Panc1 (cell line): Measurements from ENCODE around the gene PTPN18. TPM values are rescaled to one million over a fixed set of nuclear protein-coding genes. Genes with fewer than 3 reads are reported as not detected.

Source experiments
- ATAC-seq: fragments of 200-7000 bp; cut with Tn5 transposase; 2 replicates; pipeline ENCODE4 v1.9.1; 2020; ENCODE audit warnings: mild to moderate bottlenecking, moderate library complexity
- BruUV-seq: library from RNA; stranded (reverse); fragments of 400-500 nt; replicated peaks from 2 replicates; lab custom pipeline; 2021; lab: Mats Ljungman, UMichigan
- CTCF ChIA-PET: fragments of 300-600 bp; sonication (Branson Sonifier 250); formaldehyde crosslinking; loops from one replicate; lab custom pipeline; 2022; ENCODE audit warnings: antibody characterized with exemption; lab: Charles Lee
- POLR2A ChIA-PET: fragments of 300-600 bp; sonication (Branson Sonifier 250); formaldehyde crosslinking; loops from one replicate; lab custom pipeline; 2022; ENCODE audit warnings: antibody characterized with exemption; lab: Charles Lee
- DNase-seq: peaks from one replicate; pipeline ENCODE4 v3.0.0-alpha.2; 2010; ENCODE audit warnings: low read depth, low spot score
- H3K27ac ChIP-seq: 2 replicates; pipeline ENCODE4 v1.5.1; 2011; ENCODE audit warnings: mild to moderate bottlenecking, low read length, inconsistent platforms
- H3K27me3 ChIP-seq: fragments of 200-500 bp; sonication (Bioruptor generic); 2 replicates; pipeline ENCODE4 v1.6.0; 2014; ENCODE audit warnings: low read length, inconsistent platforms; ENCODE audit not compliant: control insufficient read depth, insufficient read depth
- H3K36me3 ChIP-seq: fragments of 200-500 bp; sonication (Bioruptor generic); 2 replicates; pipeline ENCODE4 v1.5.1; 2014; ENCODE audit warnings: inconsistent platforms, mild to moderate bottlenecking, low read length, moderate library complexity; ENCODE audit not compliant: control insufficient read depth, insufficient read depth
- H3K4me1 ChIP-seq: 2 replicates; pipeline ENCODE4 v1.5.1; 2011; ENCODE audit warnings: inconsistent platforms, mild to moderate bottlenecking, low read length, moderate library complexity; ENCODE audit not compliant: control insufficient read depth, insufficient read depth
- H3K4me3 ChIP-seq, 2 experiments: 2 replicates each; pipeline ENCODE4 v1.5.1; 2011 to 2012; ENCODE audit warnings: low read depth in 2 of 2, low read length in 2 of 2, mild to moderate bottlenecking in 2 of 2, inconsistent platforms in 1 of 2, moderate library complexity in 1 of 2
- H3K9me3 ChIP-seq: fragments of 200-500 bp; sonication (Bioruptor generic); 2 replicates; pipeline ENCODE4 v1.5.1; 2014; ENCODE audit warnings: low read depth, mild to moderate bottlenecking, inconsistent platforms, low read length, moderate library complexity; ENCODE audit not compliant: control insufficient read depth, insufficient read depth
- POLR2AphosphoS5 ChIP-seq: IDR thresholded peaks from 2 replicates; pipeline ENCODE4 v1.6.1; 2012; ENCODE audit warnings: mild to moderate bottlenecking, low read depth, low read length, moderate library complexity
- SIN3A ChIP-seq: IDR thresholded peaks from 2 replicates; pipeline ENCODE4 v1.6.1; 2012; ENCODE audit warnings: low read depth, mild to moderate bottlenecking, low read length, moderate library complexity, borderline replicate concordance; ENCODE audit not compliant: insufficient read depth
- TCF7L2 ChIP-seq: IDR thresholded peaks from 2 replicates; pipeline ENCODE4 v1.6.1; 2011; ENCODE audit warnings: mild to moderate bottlenecking, low read depth, low read length, inconsistent platforms
- in situ Hi-C: cut with HindIII; loops from 2 replicates; pipeline ENCODE4 v1.10.0; 2016; ENCODE audit warnings: low sequenced_read_pairs, low pct_unique_long_range_greater_than_20kb
- intact Hi-C: fragments of 100-400 bp; cut with micrococcal nuclease; formaldehyde crosslinking; loops from one replicate; pipeline ENCODE4 v1.10.0; 2022; ENCODE audit not compliant: unreplicated experiment
- total RNA-seq: library from RNA; stranded (reverse); gene quantifications from one replicate; pipeline ENCODE4 v1.2.1, GENCODE V29; 2021; ENCODE audit not compliant: unreplicated experiment
- TF ChIP-seq, protein P1 (sequence below): fragments of 450-650 bp; IDR thresholded peaks from 2 replicates; pipeline ENCODE4 v1.5.1; 2017; ENCODE audit warnings: mild to moderate bottlenecking
- TF ChIP-seq, protein P2 (sequence below), 2 experiments: IDR thresholded peaks; 2 replicates each; pipeline ENCODE4 v1.6.1; 2011 to 2012; ENCODE audit warnings: low read depth in 2 of 2, control low read depth in 1 of 2, low read length in 1 of 2, mild to moderate bottlenecking in 1 of 2, moderate library complexity in 1 of 2; ENCODE audit not compliant: insufficient read depth in 1 of 2

The PTPN18 gene
- total RNA-seq, 1 experiment from 2014 or later = 35.3 TPM

DNA sequence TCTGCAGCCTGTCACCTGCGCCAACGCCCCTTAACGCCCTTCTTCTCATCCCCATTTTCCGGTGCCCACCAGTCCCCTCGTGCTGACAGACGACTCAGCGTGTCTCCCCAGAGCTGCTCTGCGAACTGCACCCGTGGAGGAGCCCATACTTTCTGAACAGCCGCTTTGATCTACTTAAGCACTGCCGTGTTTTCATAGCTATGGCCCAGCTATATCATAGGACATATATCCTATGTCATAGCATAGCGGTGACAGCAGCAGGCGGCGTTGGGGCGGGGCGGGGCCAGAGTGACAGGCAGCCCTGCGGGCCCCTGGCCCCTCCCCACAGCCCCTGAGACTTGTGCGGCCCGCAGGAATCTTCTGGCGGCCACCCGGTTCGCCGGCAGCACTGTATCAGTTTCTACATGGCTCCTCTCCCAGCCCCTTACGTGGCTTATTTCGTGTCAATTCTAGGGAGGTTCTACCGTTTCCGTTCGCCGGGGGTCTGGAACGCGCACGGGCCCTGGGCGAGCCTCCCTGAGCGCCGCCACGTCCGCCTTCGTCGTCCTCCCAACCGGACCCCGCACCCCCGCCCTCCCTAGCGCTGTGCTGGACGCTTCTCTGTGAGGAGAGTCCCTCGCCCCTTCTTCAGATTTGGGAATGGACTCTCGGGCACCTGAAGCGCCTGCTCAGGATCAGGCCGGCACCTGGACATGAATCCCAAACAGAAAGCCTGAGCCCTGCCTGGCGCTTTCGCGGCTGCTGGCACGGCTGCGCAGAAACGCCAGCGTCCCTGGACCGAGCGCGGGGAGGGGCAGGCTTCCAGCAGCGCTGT lies 35.4 kb downstream of the PTPN18 start:
- POLR2A ChIA-PET = no interaction called here
- BruUV-seq = no TSS peak
- DNase-seq = no peak
- peak overlapping the region; percentile 58 to 66 for H3K4me3 ChIP-seq
- intact Hi-C loops = no loop called here
- no peaks in the 10 kb centered on the region for H3K27me3 ChIP-seq
- no peaks in the 10 kb centered on the region for H3K36me3 ChIP-seq
- H3K27ac ChIP-seq = peak overlapping the region; percentile 77
- CTCF ChIA-PET = no interaction called here
- ATAC-seq = peak; percentile 95
- in situ Hi-C loops = no loop called here
- peaks cover 11% of the 10 kb centered on the region for H3K4me1 ChIP-seq
- TF ChIP-seq, protein P1, sequence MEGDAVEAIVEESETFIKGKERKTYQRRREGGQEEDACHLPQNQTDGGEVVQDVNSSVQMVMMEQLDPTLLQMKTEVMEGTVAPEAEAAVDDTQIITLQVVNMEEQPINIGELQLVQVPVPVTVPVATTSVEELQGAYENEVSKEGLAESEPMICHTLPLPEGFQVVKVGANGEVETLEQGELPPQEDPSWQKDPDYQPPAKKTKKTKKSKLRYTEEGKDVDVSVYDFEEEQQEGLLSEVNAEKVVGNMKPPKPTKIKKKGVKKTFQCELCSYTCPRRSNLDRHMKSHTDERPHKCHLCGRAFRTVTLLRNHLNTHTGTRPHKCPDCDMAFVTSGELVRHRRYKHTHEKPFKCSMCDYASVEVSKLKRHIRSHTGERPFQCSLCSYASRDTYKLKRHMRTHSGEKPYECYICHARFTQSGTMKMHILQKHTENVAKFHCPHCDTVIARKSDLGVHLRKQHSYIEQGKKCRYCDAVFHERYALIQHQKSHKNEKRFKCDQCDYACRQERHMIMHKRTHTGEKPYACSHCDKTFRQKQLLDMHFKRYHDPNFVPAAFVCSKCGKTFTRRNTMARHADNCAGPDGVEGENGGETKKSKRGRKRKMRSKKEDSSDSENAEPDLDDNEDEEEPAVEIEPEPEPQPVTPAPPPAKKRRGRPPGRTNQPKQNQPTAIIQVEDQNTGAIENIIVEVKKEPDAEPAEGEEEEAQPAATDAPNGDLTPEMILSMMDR = no peak
- TF ChIP-seq TCF7L2 = peak; percentile 59; the same call in 1 of the 2 replicates
- TF ChIP-seq SIN3A = no peak
- TF ChIP-seq, protein P2, sequence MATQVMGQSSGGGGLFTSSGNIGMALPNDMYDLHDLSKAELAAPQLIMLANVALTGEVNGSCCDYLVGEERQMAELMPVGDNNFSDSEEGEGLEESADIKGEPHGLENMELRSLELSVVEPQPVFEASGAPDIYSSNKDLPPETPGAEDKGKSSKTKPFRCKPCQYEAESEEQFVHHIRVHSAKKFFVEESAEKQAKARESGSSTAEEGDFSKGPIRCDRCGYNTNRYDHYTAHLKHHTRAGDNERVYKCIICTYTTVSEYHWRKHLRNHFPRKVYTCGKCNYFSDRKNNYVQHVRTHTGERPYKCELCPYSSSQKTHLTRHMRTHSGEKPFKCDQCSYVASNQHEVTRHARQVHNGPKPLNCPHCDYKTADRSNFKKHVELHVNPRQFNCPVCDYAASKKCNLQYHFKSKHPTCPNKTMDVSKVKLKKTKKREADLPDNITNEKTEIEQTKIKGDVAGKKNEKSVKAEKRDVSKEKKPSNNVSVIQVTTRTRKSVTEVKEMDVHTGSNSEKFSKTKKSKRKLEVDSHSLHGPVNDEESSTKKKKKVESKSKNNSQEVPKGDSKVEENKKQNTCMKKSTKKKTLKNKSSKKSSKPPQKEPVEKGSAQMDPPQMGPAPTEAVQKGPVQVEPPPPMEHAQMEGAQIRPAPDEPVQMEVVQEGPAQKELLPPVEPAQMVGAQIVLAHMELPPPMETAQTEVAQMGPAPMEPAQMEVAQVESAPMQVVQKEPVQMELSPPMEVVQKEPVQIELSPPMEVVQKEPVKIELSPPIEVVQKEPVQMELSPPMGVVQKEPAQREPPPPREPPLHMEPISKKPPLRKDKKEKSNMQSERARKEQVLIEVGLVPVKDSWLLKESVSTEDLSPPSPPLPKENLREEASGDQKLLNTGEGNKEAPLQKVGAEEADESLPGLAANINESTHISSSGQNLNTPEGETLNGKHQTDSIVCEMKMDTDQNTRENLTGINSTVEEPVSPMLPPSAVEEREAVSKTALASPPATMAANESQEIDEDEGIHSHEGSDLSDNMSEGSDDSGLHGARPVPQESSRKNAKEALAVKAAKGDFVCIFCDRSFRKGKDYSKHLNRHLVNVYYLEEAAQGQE (IDR thresholded peaks at IDR 0.05; ENCODE audit: insufficient read depth in 1 of 2, low read depth in 2 of 2, low read length in 1 of 2) = peak in 1 of 2 experiments; percentile 70; a peak in 1 of 4 replicates
- peak; percentile 16; the same call in 1 of the 2 replicates for TF ChIP-seq POLR2AphosphoS5
- no peaks in the 10 kb centered on the region for H3K9me3 ChIP-seq

DNA sequence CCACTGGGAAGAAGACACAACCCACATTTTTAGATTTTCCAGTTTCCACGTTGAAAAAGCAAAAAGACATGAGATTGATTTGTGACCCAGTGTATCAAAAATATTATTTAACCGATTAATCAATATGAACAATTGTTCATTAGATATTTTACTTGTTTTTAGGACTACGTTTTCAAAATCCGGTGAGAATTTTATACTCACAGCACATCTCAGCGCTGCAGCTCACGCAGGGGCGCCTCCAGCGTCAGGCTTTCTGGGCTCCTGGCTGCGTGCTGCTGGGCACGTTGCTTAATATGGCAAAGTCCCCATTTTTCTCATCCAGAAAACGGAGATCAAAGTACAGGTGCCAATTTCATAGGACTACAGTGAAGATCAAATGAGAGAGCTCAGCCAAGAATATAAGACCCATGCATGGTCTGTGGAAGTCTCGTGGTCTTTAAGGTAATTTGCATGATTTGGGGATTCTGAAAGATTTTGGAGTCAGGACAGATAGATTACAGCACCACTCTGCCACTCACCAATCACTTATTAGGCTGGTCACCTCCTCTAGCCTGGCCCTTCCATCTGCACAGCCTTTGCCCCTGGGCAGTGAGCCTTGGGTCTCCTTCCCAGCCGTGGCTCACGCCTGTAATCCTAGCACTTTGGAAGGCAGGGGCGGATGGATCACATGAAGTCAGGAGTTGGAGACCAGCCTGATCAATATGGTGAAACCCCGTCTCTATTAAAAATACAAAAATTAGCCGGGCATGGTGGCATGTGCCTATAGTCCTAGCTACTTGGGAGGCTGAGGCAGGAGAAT lies 36.2 kb downstream of the PTPN18 start:
- ChIA-PET POLR2A (no interaction called here), CTCF (no interaction called here)
- Histone ChIP-seq H3K9me3 (no peaks in the 10 kb centered on the region), H3K36me3 (no peaks in the 10 kb centered on the region), H3K4me1 (peaks cover 11% of the 10 kb centered on the region), H3K4me3 (peak overlapping the region; percentile 58 to 66), H3K27me3 (no peaks in the 10 kb centered on the region), H3K27ac (peak overlapping the region; percentile 77)
- DNase-seq (no peak), ATAC-seq (no peak)
- TF ChIP-seq, protein P2 (IDR thresholded peaks at IDR 0.05; ENCODE audit: insufficient read depth in 1 of 2, low read depth in 2 of 2, low read length in 1 of 2) = no peak
- TF ChIP-seq, protein P1 = no peak
- TF ChIP-seq POLR2AphosphoS5 = no peak
- intact Hi-C loops = no loop called here
- BruUV-seq = no TSS peak
- in situ Hi-C loops = no loop called here
